Thyroid gland (tissue), 4 donors: Measurements from ENCODE around the gene ZBTB34. TPM values are rescaled to one million over a fixed set of nuclear protein-coding genes. Genes with fewer than 3 reads are reported as not detected.

Experiments
- DNase-seq, 2 donors: peaks; one replicate each; pipeline ENCODE4 v3.0.0-alpha.2; 2019
- H3K27ac ChIP-seq, 3 donors: fragments of 200-600 bp; sonication (generic); 1 replicate in 2 of 3; 2 replicates in 1 of 3; pipeline ENCODE4 v1.5.1; 2016 to 2019; ENCODE audit warnings: mild to moderate bottlenecking in 1 of 3, moderate library complexity in 1 of 3
- H3K27me3 ChIP-seq: fragments of 200-600 bp; sonication (generic); one replicate; pipeline ENCODE4 v1.5.1; 2019
- H3K36me3 ChIP-seq, 2 donors: fragments of 200-600 bp; sonication (generic); one replicate each; pipeline ENCODE4 v1.5.1; 2016 to 2019
- H3K4me1 ChIP-seq, 2 donors: fragments of 200-600 bp; sonication (generic); one replicate each; pipeline ENCODE4 v1.5.1; 2017 to 2019
- H3K4me3 ChIP-seq, 3 donors: fragments of 200-600 bp; sonication (generic); replicated peaks in 1 of 3; 1 replicate in 2 of 3; 2 replicates in 1 of 3; pipeline ENCODE4 v1.5.1; 2016; ENCODE audit warnings: mild to moderate bottlenecking in 1 of 3
- H3K9me3 ChIP-seq: fragments of 200-600 bp; sonication (generic); one replicate; pipeline ENCODE4 v1.5.1; 2017
- POLR2A ChIP-seq, 2 donors: fragments of 450-650 bp; IDR thresholded peaks; one replicate each; pipeline ENCODE4 v1.6.1; 2017; ENCODE audit warnings: antibody characterized with exemption in 2 of 2, mild to moderate bottlenecking in 2 of 2, moderate library complexity in 1 of 2
- WGBS, 2 donors: methylation state at CpG; one replicate each; pipeline ENCODE4 v1.1.5; 2017; 5-methylcytosine and 5-hydroxymethylcytosine counted together
- intact Hi-C: fragments of 100-400 bp; cut with DNase I; formaldehyde crosslinking; loops from one replicate; pipeline ENCODE4 v1.15.1; 2023
- total RNA-seq, 4 donors: library from RNA; depleted of rRNA; stranded (reverse); fragments of >200 nt; gene quantifications; one replicate each; pipeline ENCODE4 v1.2.3, GENCODE V29; 2016
- TF ChIP-seq, protein P1 (sequence below), 6 experiments: fragments of 200-600 bp in 3 of 6; fragments of 450-650 bp in 3 of 6; sonication (generic) in 3 of 6; IDR thresholded peaks; one replicate each; pipeline ENCODE4 v1.5.1; 2016 to 2019; ENCODE audit warnings: antibody characterized with exemption in 6 of 6, mild to moderate bottlenecking in 2 of 6, inconsistent platforms in 1 of 6, moderate library complexity in 1 of 6

ZBTB34 gene
- total RNA-seq, 4 donors from 2014 or later, result 8.6 to 17.1 (median 12.0) TPM

DNA sequence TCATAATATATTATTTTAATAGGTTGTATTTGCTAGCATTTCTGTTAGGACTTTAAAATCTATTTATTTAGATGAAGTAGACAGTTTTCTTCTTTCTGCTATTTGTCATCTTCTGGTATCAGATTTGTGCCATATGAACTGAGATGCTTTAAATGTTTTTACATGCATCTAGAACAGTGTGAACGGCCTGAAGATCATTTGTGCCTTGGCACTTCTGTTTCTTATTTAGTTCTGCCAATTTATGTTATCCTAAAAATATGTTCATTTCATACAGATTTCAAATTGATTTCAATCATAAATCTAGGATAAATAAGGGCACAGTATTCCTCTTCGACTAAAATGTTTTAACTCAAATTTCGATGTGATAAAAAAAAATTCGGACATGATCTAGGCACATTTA lies 16.1 kb downstream of the ZBTB34 start:
- Histone ChIP-seq H3K36me3 (peaks cover 10 to 16% of the 10 kb centered on the region in 2 donors), H3K4me1 (peaks cover 0 to 7% of the 10 kb centered on the region in 2 donors), H3K27me3 (no peaks in the 10 kb centered on the region), H3K9me3 (no peaks in the 10 kb centered on the region), H3K4me3 (no peak overlapping the region), H3K27ac (no peak overlapping the region)
- intact Hi-C loops, result no loop called here
- TF ChIP-seq, protein P1, sequence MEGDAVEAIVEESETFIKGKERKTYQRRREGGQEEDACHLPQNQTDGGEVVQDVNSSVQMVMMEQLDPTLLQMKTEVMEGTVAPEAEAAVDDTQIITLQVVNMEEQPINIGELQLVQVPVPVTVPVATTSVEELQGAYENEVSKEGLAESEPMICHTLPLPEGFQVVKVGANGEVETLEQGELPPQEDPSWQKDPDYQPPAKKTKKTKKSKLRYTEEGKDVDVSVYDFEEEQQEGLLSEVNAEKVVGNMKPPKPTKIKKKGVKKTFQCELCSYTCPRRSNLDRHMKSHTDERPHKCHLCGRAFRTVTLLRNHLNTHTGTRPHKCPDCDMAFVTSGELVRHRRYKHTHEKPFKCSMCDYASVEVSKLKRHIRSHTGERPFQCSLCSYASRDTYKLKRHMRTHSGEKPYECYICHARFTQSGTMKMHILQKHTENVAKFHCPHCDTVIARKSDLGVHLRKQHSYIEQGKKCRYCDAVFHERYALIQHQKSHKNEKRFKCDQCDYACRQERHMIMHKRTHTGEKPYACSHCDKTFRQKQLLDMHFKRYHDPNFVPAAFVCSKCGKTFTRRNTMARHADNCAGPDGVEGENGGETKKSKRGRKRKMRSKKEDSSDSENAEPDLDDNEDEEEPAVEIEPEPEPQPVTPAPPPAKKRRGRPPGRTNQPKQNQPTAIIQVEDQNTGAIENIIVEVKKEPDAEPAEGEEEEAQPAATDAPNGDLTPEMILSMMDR (IDR thresholded peaks at IDR 0.05), result no peak
- no peak for TF ChIP-seq POLR2A (IDR thresholded peaks at IDR 0.05)
- 87 to 89% methylated on average over 4 of the region's 4 CpGs for WGBS, 2 donors
- no peak for DNase-seq

DNA sequence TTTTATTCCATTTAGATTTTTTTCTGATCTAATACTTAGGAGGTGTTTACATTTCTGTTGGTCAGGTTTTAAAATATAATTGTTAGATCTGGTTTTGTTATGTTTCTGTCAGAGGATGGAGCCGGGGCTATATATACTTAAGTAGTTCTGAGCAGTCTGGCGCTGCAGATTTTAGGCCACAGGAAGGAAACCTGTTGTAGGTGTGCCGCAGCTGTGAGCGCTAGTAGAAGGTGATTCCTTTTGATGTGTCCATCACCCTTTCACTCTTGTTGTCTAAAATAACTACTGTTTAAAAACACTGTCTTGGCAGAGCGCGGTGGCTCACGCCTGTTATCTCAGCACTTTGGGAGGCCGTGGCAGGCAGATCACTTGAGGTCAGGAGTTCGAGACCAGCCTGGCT lies 17.0 kb downstream of the ZBTB34 start:
- Histone ChIP-seq H3K27ac (no peak overlapping the region), H3K4me3 (no peak overlapping the region), H3K27me3 (no peaks in the 10 kb centered on the region), H3K9me3 (no peaks in the 10 kb centered on the region), H3K36me3 (peaks cover 10 to 16% of the 10 kb centered on the region in 2 donors), H3K4me1 (peaks cover 0 to 7% of the 10 kb centered on the region in 2 donors)
- intact Hi-C loops, result no loop called here
- 83 to 86% methylated on average over 9 of the region's 9 CpGs for WGBS, 2 donors
- DNase-seq, result no peak
- no peak for TF ChIP-seq POLR2A (IDR thresholded peaks at IDR 0.05)
- TF ChIP-seq, protein P1 (IDR thresholded peaks at IDR 0.05), result no peak

DNA sequence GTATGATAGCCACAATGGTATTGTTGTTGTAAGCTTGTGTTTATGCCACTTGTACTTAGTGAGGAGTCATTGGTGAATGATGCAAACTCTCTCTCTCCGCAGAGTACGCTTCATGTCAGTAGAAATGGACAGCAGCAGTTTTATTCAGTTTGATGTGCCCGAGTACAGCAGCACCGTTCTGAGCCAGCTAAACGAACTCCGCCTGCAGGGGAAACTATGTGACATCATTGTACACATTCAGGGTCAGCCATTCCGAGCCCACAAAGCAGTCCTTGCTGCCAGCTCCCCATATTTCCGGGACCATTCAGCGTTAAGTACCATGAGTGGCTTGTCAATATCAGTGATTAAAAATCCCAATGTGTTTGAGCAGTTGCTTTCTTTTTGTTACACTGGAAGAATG lies 18.8 kb downstream of the ZBTB34 start:
- TF ChIP-seq, protein P1 (IDR thresholded peaks at IDR 0.05), result no peak
- no peak for TF ChIP-seq POLR2A (IDR thresholded peaks at IDR 0.05)
- Histone ChIP-seq H3K27ac (no peak overlapping the region), H3K27me3 (no peaks in the 10 kb centered on the region), H3K4me3 (no peak overlapping the region), H3K4me1 (peaks cover 0 to 7% of the 10 kb centered on the region in 2 donors), H3K36me3 (peaks cover 10 to 16% of the 10 kb centered on the region in 2 donors), H3K9me3 (no peaks in the 10 kb centered on the region)
- intact Hi-C loops, result no loop called here
- DNase-seq, result no peak
- WGBS, 2 donors, result 90 to 91% methylated on average over 9 of the region's 9 CpGs

DNA sequence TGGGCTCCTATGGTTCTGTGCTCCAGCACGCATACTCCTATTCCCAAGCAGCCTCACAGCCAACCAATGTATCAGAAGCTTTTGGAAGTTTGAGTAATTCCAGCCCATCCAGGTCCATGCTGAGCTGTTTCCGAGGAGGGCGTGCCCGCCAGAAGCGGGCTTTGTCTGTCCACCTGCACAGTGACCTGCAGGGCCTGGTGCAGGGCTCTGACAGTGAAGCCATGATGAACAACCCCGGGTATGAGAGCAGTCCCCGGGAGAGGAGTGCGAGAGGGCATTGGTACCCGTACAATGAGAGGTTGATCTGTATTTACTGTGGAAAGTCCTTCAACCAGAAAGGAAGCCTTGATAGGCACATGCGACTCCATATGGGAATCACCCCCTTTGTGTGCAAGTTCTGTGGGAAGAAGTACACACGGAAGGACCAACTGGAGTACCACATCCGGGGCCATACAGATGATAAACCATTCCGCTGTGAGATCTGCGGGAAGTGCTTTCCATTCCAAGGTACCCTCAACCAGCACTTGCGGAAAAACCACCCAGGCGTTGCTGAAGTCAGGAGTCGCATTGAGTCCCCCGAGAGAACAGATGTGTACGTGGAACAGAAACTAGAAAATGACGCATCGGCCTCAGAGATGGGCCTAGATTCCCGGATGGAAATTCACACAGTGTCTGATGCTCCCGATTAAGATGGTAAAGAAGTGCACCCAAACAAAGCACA lies 19.9 kb downstream of the ZBTB34 start:
- H3K27me3 ChIP-seq, result no peaks in the 10 kb centered on the region
- intact Hi-C loops, result no loop called here
- no peaks in the 10 kb centered on the region for H3K9me3 ChIP-seq
- peaks cover 4 to 9% of the 10 kb centered on the region in 2 donors for H3K4me1 ChIP-seq
- WGBS, 2 donors, result 96 to 98% methylated on average over 17 to 22 of the region's 23 CpGs
- DNase-seq, result no peak
- TF ChIP-seq, protein P1 (IDR thresholded peaks at IDR 0.05), result no peak
- TF ChIP-seq POLR2A (IDR thresholded peaks at IDR 0.05), result no peak
- no peak overlapping the region for H3K27ac ChIP-seq
- H3K36me3 ChIP-seq, result peaks cover 10 to 16% of the 10 kb centered on the region in 2 donors
- no peak overlapping the region for H3K4me3 ChIP-seq

DNA sequence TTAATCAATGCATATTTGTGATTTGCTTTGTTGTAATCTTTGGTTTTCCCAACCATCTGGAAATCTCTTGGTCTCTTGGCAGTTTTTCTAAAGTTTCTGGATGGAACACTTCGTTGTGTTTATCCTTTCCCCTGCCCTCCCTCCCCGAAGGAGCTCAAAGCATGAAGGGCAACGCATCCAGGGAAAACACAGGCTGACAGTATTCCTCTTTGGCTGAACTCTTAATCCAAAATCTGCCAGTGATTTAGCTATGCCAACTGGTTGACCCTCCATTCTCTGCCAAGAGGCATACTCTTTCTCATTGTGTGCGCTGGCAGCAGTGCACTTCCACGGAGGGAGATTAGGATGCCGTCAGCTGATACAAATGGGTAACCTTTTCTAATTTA lies 20.5 kb downstream of the ZBTB34 start:
- no peaks in the 10 kb centered on the region for H3K9me3 ChIP-seq
- intact Hi-C loops, result no loop called here
- no peak overlapping the region for H3K4me3 ChIP-seq
- H3K36me3 ChIP-seq, result peaks cover 10 to 16% of the 10 kb centered on the region in 2 donors
- 86 to 90% methylated on average over 6 of the region's 6 CpGs for WGBS, 2 donors
- H3K27ac ChIP-seq, result no peak overlapping the region
- no peak for DNase-seq
- no peak for TF ChIP-seq POLR2A (IDR thresholded peaks at IDR 0.05)
- TF ChIP-seq, protein P1 (IDR thresholded peaks at IDR 0.05), result no peak
- H3K4me1 ChIP-seq, result peaks cover 8 to 15% of the 10 kb centered on the region in 2 donors
- no peaks in the 10 kb centered on the region for H3K27me3 ChIP-seq
